Transverse colon (tissue), 4 donors: ENCODE measurements around the gene SPX.

Source experiments
- CTCF ChIP-seq, 5 experiments: fragments of 200-600 bp in 3 of 5; fragments of 450-650 bp in 2 of 5; sonication (generic) in 3 of 5; IDR thresholded peaks; 1 replicate in 2 of 5; 2 replicates in 3 of 5; pipeline ENCODE4 v1.5.1; 2016 to 2017; ENCODE audit warnings: antibody characterized with exemption in 5 of 5, inconsistent platforms in 3 of 5, mild to moderate bottlenecking in 2 of 5, moderate library complexity in 1 of 5
- EP300 ChIP-seq: sonication (generic); formaldehyde crosslinking; IDR thresholded peaks from one replicate; pipeline ENCODE4 v1.6.1; 2017; ENCODE audit warnings: antibody characterized with exemption, low read depth
- POLR2A ChIP-seq: fragments of 450-650 bp; IDR thresholded peaks from one replicate; pipeline ENCODE4 v1.6.1; 2016; ENCODE audit warnings: antibody characterized with exemption, mild to moderate bottlenecking, moderate library complexity
- POLR2AphosphoS5 ChIP-seq, 3 donors: sonication (generic); formaldehyde crosslinking; IDR thresholded peaks; one replicate each; pipeline ENCODE4 v1.6.1; 2016; ENCODE audit warnings: antibody characterized with exemption in 3 of 3

GRCh38 chr12:21521541-21521940, 4.6 kb upstream of the SPX start:
- TF ChIP-seq CTCF (IDR thresholded peaks at IDR 0.05) (no peak), POLR2AphosphoS5 (IDR thresholded peaks at IDR 0.05) (no peak), EP300 (no peak), POLR2A (no peak)
